Endothelial cell of umbilical vein (primary cell): ENCODE measurements around the gene GNAS. TPM values are rescaled to one million over a fixed set of nuclear protein-coding genes. Genes with fewer than 3 reads are reported as not detected.

ENCODE experiments used
- BruUV-seq: library from RNA; stranded (reverse); fragments of 400-500 nt; replicated peaks from 2 replicates; lab custom pipeline; 2021; lab: Mats Ljungman, UMichigan
- CTCF ChIA-PET: fragments of 300-600, 350-600 bp; sonication (Branson Sonifier 250); formaldehyde crosslinking; loops from one replicate; lab custom pipeline; 2021; ENCODE audit warnings: antibody characterized with exemption, inconsistent platforms; lab: Charles Lee
- POLR2A ChIA-PET: fragments of 300-600, 350-600 bp; sonication (Branson Sonifier 250); formaldehyde crosslinking; loops from one replicate; lab custom pipeline; 2021; ENCODE audit warnings: antibody characterized with exemption, inconsistent platforms; lab: Charles Lee
- DNase-seq: peaks from one replicate; pipeline ENCODE4 v3.0.0-alpha.2; 2011; ENCODE audit warnings: low read depth, low spot score
- FAIRE-seq: peaks from 2 replicates; lab custom pipeline; 2011; peaks lifted over from hg19 to GRCh38; lab: Jason Lieb, UNC
- H2AFZ ChIP-seq: 2 replicates; pipeline ENCODE4 v1.6.0; 2012; ENCODE audit warnings: low read depth, low read length, control low read depth, inconsistent platforms
- H3K27ac ChIP-seq: 2 replicates; pipeline ENCODE4 v1.5.1; 2011; ENCODE audit warnings: low read depth, mild to moderate bottlenecking, control low read depth, low read length, moderate library complexity; ENCODE audit not compliant: insufficient read depth
- H3K27me3 ChIP-seq, 2 experiments: 2 replicates each; pipeline versions ENCODE4 v1.6.0 to v1.6.1; 2011; ENCODE audit warnings: low read length in 2 of 2, mixed read lengths in 1 of 2; ENCODE audit not compliant: control insufficient read depth in 2 of 2, insufficient read depth in 2 of 2
- H3K36me3 ChIP-seq, 2 experiments: 2 replicates in 1 of 2; 3 replicates in 1 of 2; pipeline ENCODE4 v1.5.1; 2011; ENCODE audit warnings: low read length in 2 of 2, mild to moderate bottlenecking in 1 of 2, moderate library complexity in 1 of 2; ENCODE audit not compliant: control insufficient read depth in 2 of 2, insufficient read depth in 2 of 2; ENCODE audit errors: extremely low read depth in 1 of 2
- H3K4me1 ChIP-seq: 3 replicates; pipeline ENCODE4 v1.5.1; 2011; ENCODE audit warnings: mild to moderate bottlenecking, low read length; ENCODE audit not compliant: control insufficient read depth, insufficient read depth; ENCODE audit errors: extremely low read depth
- H3K4me2 ChIP-seq: 2 replicates; pipeline ENCODE4 v1.6.1; 2011; ENCODE audit warnings: low read length, control low read depth, mixed read lengths; ENCODE audit not compliant: insufficient read depth
- H3K4me3 ChIP-seq, 3 experiments: fragments of 200-600 bp in 1 of 3; sonication (generic), shearing (Covaris generic) in 1 of 3; replicated peaks in 1 of 3; 2 replicates each; pipeline ENCODE4 v1.5.1; 2011 to 2016; ENCODE audit warnings: control low read depth in 3 of 3, low read length in 3 of 3, mild to moderate bottlenecking in 2 of 3, inconsistent platforms in 1 of 3, low read depth in 1 of 3, moderate library complexity in 1 of 3; ENCODE audit not compliant: insufficient read depth in 1 of 3
- H3K79me2 ChIP-seq: 2 replicates; pipeline ENCODE4 v1.6.0; 2012; ENCODE audit warnings: low read length, inconsistent platforms; ENCODE audit not compliant: control insufficient read depth, insufficient read depth
- H3K9ac ChIP-seq: replicated peaks from 2 replicates; pipeline ENCODE3; 2011; ENCODE audit warnings: low read length, control low read depth; ENCODE audit not compliant: insufficient read depth; ENCODE audit errors: extremely low read depth
- H3K9me1 ChIP-seq: replicated peaks from 3 replicates; pipeline ENCODE4 v1.6.0; 2011; ENCODE audit warnings: mild to moderate bottlenecking, low read length; ENCODE audit not compliant: control insufficient read depth, insufficient read depth; ENCODE audit errors: extremely low read depth
- H3K9me3 ChIP-seq: replicated peaks from 2 replicates; pipeline ENCODE4 v1.5.1; 2012; ENCODE audit warnings: low read length, inconsistent platforms; ENCODE audit not compliant: control insufficient read depth, insufficient read depth
- H4K20me1 ChIP-seq: replicated peaks from 2 replicates; pipeline ENCODE3; 2011; ENCODE audit warnings: mild to moderate bottlenecking, low read length; ENCODE audit not compliant: control insufficient read depth, insufficient read depth; ENCODE audit errors: extremely low read depth
- EZH2 ChIP-seq: IDR thresholded peaks from 2 replicates; pipeline ENCODE4 v1.6.1; 2012; ENCODE audit warnings: borderline replicate concordance, low read depth, mild to moderate bottlenecking, moderate library complexity, low read length, inconsistent platforms; ENCODE audit not compliant: severe bottlenecking
- FOS ChIP-seq: IDR thresholded peaks from 2 replicates; pipeline ENCODE4 v1.6.1; 2011; ENCODE audit warnings: mild to moderate bottlenecking, low read length, moderate library complexity, borderline replicate concordance; ENCODE audit not compliant: insufficient read depth
- GATA2 ChIP-seq: IDR thresholded peaks from 2 replicates; pipeline ENCODE4 v1.7.0; 2011; ENCODE audit warnings: low read depth, mild to moderate bottlenecking, moderate library complexity, mixed read lengths, low read length; ENCODE audit not compliant: insufficient read length, insufficient read depth
- JUN ChIP-seq: IDR thresholded peaks from 2 replicates; pipeline ENCODE4 v1.6.1; 2011; ENCODE audit warnings: borderline replicate concordance, low read depth; ENCODE audit not compliant: insufficient read length, insufficient read depth
- MYC ChIP-seq: IDR thresholded peaks from one replicate; pipeline ENCODE4 v1.6.1; 2011; ENCODE audit warnings: mild to moderate bottlenecking, low read depth, low read length
- POLR2A ChIP-seq: IDR thresholded peaks from 2 replicates; pipeline ENCODE4 v1.6.1; 2012; ENCODE audit warnings: low read depth, mild to moderate bottlenecking, control low read depth, low read length
- POLR2AphosphoS5 ChIP-seq: IDR thresholded peaks from 2 replicates; pipeline ENCODE4 v1.6.1; 2012; ENCODE audit warnings: low read depth, mild to moderate bottlenecking, control low read depth, low read length, moderate library complexity; ENCODE audit not compliant: insufficient read depth
- dilution Hi-C: fragments of 300-500 bp; cut with MboI; formaldehyde crosslinking; loops from one replicate; pipeline ENCODE4 v1.15.0; 2019; ENCODE audit warnings: low sequenced_read_pairs; ENCODE audit not compliant: extremely low pct_ligation_motif_present
- intact Hi-C: fragments of 100-400 bp; cut with micrococcal nuclease; formaldehyde crosslinking; loops from one replicate; pipeline ENCODE4 v1.10.0; 2022
- polyA plus RNA-seq, 4 experiments: library from polyadenylated mRNA; depleted of rRNA in 3 of 4; stranded (reverse) in 3 of 4; unstranded in 1 of 4; fragments of >200 nt; gene quantifications; 2 replicates each; pipeline versions ENCODE4 v1.2.1 to v1.2.3, GENCODE V29; 2011 to 2012; ENCODE audit warnings: missing spikeins in 1 of 4
- total RNA-seq: library from RNA; stranded (reverse); gene quantifications from 2 replicates; pipeline ENCODE4 v1.2.3, GENCODE V29; 2021
- TF ChIP-seq, protein P1 (sequence below), 2 donors: IDR thresholded peaks; 1 replicate in 1 of 2; 2 replicates in 1 of 2; pipeline ENCODE4 v1.5.1; 2011; ENCODE audit warnings: low read length in 2 of 2, mild to moderate bottlenecking in 2 of 2, moderate library complexity in 2 of 2, control low read depth in 1 of 2, inconsistent platforms in 1 of 2, low read depth in 1 of 2; ENCODE audit not compliant: insufficient read depth in 1 of 2; ENCODE audit errors: extremely low read depth in 1 of 2
- TF ChIP-seq, protein P2 (sequence below): IDR thresholded peaks from 2 replicates; pipeline ENCODE4 v1.6.1; 2011; ENCODE audit not compliant: insufficient read depth, insufficient read length

GNAS gene
- total and polyA plus RNA-seq, 2 donors (not counting 3 experiments of a cell fraction or from before 2014, with no cell fraction given) = 1,141 to 1,882 TPM

DNA sequence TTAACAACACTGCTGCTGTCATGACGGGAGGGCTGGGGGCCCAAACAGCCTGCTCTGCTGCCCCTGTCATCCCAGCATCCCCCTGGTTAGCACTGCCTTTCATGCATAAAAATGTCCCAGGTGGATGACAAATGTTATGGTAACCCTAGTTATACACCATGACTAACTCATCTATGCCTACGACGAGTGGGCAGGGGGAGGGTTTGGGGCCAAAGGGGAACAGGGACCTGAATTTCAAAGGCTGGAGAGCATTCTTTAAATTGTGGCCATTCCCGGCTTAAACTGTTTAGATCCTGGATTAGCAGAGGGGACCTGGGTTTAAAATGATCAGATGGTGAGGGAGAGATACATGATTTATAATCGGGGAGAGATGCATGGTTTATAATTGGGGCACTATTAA lies 26.2 kb upstream of the GNAS start:
- Histone ChIP-seq H4K20me1 (no peaks in the 10 kb centered on the region), H3K9me1 (no peaks in the 10 kb centered on the region), H2AFZ (no peak overlapping the region), H3K27me3 (no peaks in the 10 kb centered on the region), H3K4me1 (no peaks in the 10 kb centered on the region), H3K9ac (no peak overlapping the region), H3K4me2 (no peak overlapping the region), H3K36me3 (no peaks in the 10 kb centered on the region), H3K79me2 (no peaks in the 10 kb centered on the region), H3K9me3 (no peaks in the 10 kb centered on the region), H3K4me3 (no peak overlapping the region), H3K27ac (no peak overlapping the region)
- dilution Hi-C loops (loop anchor here (25.0 kb wide), 2 partner anchors 214 to 589 kb away; partner anchors contain the start of gene ANKRD60), intact Hi-C loops (no loop called here)
- DNase-seq (no peak), FAIRE-seq (no peak)
- POLR2A ChIA-PET = no interaction called here
- TF ChIP-seq JUN (no peak), EZH2 (no peak), MYC (no peak), POLR2AphosphoS5 (no peak), POLR2A (no peak), GATA2 (no peak), FOS (no peak)
- TF ChIP-seq, protein P1, sequence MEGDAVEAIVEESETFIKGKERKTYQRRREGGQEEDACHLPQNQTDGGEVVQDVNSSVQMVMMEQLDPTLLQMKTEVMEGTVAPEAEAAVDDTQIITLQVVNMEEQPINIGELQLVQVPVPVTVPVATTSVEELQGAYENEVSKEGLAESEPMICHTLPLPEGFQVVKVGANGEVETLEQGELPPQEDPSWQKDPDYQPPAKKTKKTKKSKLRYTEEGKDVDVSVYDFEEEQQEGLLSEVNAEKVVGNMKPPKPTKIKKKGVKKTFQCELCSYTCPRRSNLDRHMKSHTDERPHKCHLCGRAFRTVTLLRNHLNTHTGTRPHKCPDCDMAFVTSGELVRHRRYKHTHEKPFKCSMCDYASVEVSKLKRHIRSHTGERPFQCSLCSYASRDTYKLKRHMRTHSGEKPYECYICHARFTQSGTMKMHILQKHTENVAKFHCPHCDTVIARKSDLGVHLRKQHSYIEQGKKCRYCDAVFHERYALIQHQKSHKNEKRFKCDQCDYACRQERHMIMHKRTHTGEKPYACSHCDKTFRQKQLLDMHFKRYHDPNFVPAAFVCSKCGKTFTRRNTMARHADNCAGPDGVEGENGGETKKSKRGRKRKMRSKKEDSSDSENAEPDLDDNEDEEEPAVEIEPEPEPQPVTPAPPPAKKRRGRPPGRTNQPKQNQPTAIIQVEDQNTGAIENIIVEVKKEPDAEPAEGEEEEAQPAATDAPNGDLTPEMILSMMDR (IDR thresholded peaks at IDR 0.05; ENCODE audit: extremely low read depth in 1 of 2, insufficient read depth in 1 of 2, low read depth in 1 of 2, low read length in 2 of 2) = no peak
- TF ChIP-seq, protein P2, sequence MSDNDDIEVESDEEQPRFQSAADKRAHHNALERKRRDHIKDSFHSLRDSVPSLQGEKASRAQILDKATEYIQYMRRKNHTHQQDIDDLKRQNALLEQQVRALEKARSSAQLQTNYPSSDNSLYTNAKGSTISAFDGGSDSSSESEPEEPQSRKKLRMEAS = no peak
- no TSS peak for BruUV-seq
- CTCF ChIA-PET = no interaction called here
